ENCODE measurements around the gene SNAP25.

The SNAP25 gene

GRCh38 chr20:10342152-10342551 lies 123.5 kb downstream of the SNAP25 start:
- in situ Hi-C loops (cut with MboI; ENCODE audit: low sequenced_read_pairs, unreplicated experiment), result no loop called here
- no peak for TF ChIP-seq CTCF (IDR thresholded peaks at IDR 0.05; ENCODE audit: borderline replicate concordance, control extremely low read depth, extremely low read depth, insufficient read depth, missing control alignments)
- DNase-seq (ENCODE audit: low spot score), result no peak

DNA sequence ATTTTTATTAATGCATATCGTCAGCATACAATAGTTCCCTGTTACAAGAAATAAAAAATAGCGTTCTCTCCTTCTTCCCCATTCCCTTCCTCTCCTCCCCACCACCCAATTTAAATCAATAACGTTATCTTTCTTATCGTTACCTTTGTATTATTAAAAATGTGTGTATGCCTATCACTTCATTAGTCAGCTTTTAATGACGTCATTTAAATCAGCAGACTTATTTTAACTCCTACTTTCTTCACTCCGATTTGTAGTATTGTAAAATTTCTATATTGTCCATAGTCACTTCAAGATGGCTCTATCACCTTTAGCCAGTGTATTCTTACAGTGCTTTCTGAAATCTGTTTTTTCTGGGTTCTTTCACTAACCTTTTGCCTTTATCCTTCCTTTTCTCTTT lies 126.3 kb downstream of the SNAP25 start:
- DNase-seq (ENCODE audit: low spot score), result no peak
- in situ Hi-C loops (cut with MboI; ENCODE audit: low sequenced_read_pairs, unreplicated experiment), result no loop called here
- TF ChIP-seq CTCF (IDR thresholded peaks at IDR 0.05; ENCODE audit: borderline replicate concordance, control extremely low read depth, extremely low read depth, insufficient read depth, missing control alignments), result no peak

GRCh38 chr20:10347086-10347880 lies 128.7 kb downstream of the SNAP25 start:
- no peak for DNase-seq (ENCODE audit: low spot score)
- in situ Hi-C loops (cut with MboI; ENCODE audit: low sequenced_read_pairs, unreplicated experiment), result no loop called here
- no peak for TF ChIP-seq CTCF (IDR thresholded peaks at IDR 0.05; ENCODE audit: borderline replicate concordance, control extremely low read depth, extremely low read depth, insufficient read depth, missing control alignments)

DNA sequence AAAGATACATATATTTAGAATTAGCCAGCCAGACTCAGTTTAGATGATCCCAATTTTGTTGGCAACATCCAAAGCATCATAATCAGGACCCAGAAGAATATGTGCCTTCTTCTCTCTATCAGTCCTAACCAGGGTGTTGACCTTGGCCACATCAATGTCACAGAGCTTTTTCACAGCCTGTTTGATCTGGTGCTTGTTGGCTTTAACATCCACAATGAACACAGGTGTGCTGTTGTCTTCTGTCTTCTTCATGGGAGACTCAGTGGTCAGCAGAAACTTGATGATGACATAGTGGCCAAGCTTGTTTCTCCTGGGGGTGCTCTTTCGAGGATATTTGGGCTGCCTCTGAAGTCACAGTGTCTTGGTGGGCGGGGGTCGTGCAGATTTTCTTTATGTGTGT lies 130.5 kb downstream of the SNAP25 start:
- DNase-seq (ENCODE audit: low spot score), result no peak
- TF ChIP-seq CTCF (IDR thresholded peaks at IDR 0.05; ENCODE audit: borderline replicate concordance, control extremely low read depth, extremely low read depth, insufficient read depth, missing control alignments), result no peak
- in situ Hi-C loops (cut with MboI; ENCODE audit: low sequenced_read_pairs, unreplicated experiment), result no loop called here

- TF ChIP-seq CTCF (IDR thresholded peaks at IDR 0.05; ENCODE audit: borderline replicate concordance, control extremely low read depth, extremely low read depth, insufficient read depth, missing control alignments), result no peak
- DNase-seq (ENCODE audit: low spot score), result no peak
- in situ Hi-C loops (cut with MboI; ENCODE audit: low sequenced_read_pairs, unreplicated experiment), result no loop called here
These were observed 131.7 kb downstream of the SNAP25 start for GRCh38 chr20:10350188-10350842.

DNA sequence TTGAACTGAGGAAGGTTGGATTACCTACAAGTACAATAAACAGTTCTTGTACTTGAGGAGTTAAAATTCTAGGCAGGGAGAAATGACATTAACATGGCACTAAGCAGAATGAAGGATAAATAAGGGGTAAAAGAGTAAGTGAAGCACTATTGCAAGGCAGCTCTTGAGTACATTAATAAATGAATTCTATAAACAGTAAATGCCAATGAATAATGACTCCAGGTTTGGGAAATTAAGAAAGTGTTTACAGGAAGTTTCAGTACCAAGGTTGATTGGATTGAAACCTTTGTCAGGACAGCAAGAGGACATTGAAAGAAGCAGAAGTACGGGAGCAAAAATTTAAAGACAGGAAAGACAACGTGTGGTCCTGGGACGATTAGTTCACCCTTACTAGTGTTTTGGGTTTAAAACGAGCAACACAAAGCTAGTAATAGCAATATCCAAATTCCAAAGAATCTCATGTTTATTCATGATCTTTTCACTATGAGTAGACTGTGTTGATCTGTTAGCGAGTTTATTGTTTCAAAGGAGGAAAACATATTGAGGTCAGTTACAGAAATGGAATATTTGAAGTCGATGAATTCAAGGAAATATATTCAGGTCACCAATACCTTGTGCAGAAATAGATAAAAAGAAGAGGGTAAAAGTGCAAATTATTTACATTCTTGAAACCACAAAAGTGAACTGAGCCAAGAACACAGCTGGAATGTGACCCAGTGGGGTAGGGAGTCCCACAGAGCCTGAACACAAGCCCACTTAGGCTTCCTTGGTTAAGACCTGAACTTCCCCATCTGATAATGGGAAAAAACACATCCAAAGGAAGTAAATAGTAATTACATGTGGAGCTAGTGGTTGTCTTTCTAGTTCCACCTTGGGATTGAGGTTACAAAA lies 134.5 kb downstream of the SNAP25 start:
- no peak for DNase-seq (ENCODE audit: low spot score)
- in situ Hi-C loops (cut with MboI; ENCODE audit: low sequenced_read_pairs, unreplicated experiment), result no loop called here
- TF ChIP-seq CTCF (IDR thresholded peaks at IDR 0.05; ENCODE audit: borderline replicate concordance, control extremely low read depth, extremely low read depth, insufficient read depth, missing control alignments), result no peak

Data from GM13976 (cell line).